Stimulated activated CD8-positive, alpha-beta memory T cell treated with anti-CD3 and anti-CD28 coated beads, Interleukin-15, amount 100 ng/mL, for 1 hour (primary cell): ENCODE measurements around the gene LPAR3.
A peak's percentile ranks its signal among the peaks of the same experiment; 100 is the strongest.

Experiments
- DNase-seq: peaks from one replicate; pipeline ENCODE4 v3.0.0-alpha.2; 2020; ENCODE audit warnings: low read depth

The LPAR3 gene

DNA sequence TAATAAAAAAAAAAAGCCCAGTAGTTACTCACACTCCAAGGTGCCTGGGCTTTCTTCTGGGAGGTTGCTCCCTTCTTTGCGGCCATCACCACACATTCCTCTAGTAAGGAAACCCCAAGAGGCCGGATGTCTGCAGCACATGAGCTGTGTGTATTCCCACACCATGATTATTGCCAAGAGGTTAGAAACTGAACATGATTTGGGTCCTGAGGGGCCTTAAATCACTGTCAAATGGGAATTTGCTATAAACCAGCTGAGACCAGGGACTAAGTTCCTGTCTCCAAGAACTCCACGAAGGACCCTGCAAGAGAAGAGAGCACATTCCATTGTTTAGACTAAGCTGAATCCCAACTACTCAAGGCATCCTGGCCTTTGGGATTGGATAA lies 117.5 kb downstream of the LPAR3 start:
- DNase-seq = no peak

DNA sequence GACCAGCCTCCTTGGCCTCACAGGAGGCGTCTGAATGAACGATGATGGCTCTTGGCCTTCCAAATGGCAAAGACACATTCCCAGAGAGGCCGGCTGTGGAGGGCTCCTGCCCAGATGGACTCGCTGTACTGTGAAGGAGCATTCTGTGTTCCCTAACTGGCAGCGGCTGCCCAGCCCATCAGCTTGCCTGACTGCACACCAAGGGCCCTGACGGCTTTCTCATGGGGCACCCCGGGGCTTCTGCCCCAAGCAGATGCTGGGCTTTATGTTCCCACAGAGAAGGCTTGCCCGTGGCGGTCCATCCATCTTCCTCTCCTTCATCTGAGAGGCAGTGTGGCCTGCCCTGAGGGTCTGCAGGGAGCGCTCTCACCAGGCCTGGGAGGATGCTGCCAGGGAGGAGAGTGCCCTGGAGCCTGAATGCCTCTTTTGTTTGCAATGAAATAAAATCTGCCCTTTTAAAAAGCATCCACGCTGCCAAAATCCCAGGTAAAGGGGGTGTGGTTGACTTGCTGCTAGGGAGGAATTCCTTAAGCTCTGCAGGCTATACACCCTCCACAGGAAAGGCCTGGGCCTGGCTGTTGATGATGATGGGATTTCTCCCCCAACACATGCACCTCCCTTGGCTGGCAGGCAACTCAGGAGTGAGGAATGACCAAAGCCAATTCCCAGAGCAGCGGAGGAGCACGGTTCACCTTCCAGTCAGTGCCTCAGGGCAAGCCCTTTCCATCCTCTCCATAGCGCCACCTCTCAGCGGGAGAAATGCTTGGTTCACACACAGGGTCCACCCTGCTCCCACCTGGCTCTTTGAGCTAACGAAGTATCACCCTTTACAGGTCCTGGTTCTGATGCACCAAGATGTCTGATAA lies 118.1 kb downstream of the LPAR3 start:
- no peak for DNase-seq

DNA sequence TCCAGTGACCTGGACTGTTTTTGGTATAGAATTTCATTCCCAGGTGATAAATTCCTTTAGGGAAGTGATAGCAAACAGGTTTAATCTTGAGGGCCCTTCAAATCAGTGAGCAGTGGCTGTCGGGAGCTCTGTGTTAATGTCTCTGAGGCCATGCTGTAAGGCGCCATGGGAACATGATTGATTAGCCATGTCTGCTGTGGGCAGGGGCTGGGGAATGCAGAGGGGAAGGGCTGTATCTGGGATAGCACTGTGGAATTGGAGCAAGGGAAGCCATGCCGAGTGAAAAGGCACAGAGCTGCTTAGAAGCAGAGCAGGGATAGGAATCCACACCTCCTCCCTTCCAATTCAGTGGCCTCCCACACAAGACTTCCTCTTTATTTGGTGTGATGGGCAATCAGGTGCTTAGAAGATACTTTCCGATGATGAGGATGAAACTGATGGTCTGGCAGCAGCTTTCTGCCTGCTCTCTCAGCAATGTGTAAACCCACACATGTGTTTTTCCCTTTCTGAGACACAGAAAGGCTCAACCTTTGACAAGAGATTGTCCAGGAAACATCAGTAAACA lies 119.0 kb downstream of the LPAR3 start:
- DNase-seq = no peak

DNA sequence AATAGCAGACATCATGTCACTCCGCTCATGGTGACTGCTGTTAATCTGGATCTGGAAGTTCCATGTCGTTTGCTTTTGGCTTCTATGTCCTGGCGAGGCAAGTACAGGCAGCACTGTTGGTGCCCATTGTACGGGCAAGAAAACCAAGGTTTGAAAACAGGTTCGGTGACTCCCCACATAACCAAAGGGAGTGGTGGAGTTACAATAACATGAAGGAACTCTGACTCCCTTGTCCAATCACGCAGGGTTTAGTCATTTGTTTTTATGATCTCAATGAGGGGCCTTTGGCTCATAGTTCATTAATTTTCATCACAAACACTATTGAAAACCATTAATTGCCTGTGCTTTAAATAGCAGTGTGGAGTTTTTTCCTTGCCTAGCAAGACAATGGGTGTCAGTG lies 119.8 kb downstream of the LPAR3 start:
- no peak for DNase-seq

DNA sequence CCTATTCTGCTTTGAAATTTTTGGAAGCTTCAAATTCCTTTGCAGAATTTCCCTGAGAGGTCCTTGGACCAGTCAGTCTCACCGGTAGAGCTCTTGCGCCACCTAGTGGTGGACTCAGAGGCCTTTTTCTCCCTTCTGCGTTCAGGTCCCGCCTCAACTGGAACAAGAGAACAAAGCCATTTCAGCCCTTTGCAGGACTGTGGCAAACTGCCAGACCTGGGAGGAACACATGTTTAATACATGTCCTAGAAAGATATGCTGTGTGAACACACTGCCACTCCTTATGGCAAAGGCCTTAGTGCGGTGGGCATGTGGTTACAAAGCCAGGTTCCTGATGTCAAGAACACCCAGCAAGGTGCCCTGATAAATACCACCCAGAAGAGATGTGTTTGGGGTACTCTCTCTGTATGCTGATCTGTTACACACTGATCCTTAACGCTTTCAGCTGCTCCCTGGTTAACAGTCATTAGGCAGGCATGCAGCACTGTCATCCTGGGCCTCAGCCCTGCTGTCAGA lies 120.5 kb downstream of the LPAR3 start:
- peak; percentile 29 for DNase-seq

DNA sequence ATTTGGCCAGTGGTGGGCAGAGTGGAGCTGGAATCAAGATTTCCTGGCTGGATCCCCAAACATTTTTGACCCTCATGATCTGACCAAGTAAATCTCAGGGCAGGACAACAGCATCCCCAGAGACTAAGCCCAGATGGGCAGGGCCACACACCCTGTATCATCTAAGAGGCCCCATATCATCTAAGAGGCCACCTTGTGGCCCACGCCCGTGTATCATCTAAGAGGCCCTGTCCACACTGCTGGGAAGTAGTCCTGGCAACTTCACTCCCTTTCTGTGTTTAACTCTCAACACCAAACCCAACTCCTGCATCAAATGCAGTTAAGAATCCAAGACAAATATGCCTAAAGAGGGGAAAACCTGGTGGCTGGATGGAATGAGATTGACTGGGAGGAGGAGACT lies 121.1 kb downstream of the LPAR3 start:
- no peak for DNase-seq

DNA sequence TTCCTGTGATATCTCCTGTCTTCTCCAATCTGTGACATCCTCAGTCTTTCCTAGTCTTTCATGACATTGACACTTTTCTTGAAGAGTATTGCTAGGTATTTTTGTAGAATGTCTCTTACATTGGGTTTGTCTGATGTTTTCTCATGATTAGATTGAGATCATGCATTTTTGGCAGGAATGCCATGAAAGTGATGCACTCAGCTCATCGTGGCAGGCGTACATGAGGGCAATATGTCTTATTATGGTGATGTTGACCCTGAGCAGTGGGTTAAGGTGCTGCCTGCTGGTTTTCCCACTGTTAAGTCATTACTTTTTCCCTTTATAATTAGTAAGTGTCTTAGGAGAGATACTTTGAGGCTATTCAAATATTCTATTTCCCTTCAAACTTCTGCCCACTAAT lies 122.5 kb downstream of the LPAR3 start:
- DNase-seq = no peak

DNA sequence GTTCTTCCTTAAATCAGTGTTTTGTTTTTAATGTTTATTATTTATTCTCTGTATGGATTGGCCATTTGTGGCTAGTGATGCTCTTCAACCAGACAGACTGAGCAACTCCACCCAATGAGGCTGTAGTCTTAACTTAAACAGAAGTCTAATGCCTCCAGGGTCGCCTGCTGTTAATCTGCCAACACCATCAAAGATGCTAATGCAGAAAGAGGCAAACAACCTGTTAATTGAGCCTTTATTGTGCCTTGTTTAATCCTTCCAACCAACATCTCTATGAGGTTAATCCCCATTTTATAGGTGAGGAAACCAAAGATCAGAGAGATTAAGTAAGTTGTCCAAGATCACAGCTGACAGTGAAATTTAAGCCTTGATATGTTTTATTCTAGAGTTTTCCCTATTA lies 123.4 kb downstream of the LPAR3 start:
- DNase-seq = no peak

DNA sequence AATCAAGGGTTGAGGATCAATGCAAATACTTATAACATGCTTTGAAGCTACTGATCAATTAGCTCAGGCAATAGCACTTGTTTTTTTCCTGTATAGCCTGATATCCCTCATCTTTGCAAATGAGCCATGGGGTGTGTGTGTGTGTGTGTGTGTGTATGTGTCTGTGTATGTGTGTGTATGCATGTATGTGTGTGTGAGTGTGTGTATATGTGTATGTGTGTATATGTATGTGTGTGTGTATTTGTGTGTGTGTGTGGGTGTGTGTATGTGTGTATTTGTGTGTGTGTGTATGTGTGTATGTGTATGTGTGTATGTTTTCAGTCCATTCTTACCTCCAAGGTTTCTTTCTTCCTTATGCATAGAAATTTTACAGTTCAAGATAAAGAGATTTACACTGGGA lies 124.4 kb downstream of the LPAR3 start:
- DNase-seq = no peak

DNA sequence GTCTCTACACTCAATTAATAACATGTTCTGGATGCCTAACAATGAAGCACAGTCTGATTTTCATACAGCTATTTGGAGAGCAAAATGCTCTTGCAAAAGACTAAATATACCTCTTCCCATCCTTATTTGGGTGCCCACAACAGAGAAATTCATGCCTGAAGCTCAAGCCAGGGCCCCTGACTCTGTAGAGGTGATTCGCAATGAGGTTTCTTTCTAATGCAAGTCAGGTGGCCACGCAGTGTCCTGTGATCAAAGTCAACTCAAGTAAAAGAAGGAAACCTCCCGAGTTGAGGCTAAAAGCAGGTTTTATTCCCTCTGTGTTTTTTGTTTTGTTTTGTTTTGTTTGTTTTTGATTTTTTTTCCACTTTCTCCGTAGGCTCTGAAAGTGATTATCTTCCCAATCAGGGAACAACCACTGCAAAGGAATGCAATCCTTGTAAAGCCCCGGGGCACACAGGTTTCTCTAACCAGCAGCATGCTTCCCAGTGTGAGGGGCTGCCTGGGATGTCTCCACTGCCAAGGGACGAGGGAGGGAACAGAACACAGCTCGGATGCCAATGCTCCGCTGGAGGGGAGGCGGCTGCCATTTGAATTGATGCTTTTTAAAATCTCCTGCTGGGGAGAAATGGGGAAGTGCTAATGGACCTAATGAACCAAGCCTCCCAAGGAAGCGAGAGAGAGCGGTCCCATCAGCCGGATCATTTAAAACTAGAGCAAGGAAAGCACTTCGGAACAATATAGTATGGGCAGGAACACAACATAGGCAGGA lies 128.9 kb downstream of the LPAR3 start:
- DNase-seq = no peak

DNA sequence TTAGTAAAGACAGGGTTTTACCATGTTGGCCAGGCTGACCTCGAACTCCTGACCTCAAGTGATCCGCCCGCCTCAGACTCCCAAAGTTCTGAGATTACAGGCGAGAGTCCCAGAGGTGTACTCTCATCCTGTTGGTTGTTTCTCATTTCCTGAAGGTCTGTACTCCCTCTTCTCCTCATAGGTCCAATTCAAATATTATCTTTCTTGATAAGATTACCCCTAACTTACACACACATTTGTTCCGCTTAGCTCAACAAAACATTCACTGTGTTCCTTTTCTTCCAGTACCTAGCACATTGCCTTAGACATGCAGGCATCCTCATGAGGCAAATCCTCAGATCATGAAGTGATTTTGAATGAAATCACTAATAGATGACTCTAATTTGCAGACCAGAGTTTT lies 130.3 kb downstream of the LPAR3 start:
- no peak for DNase-seq
